ENCODE results near the gene KICS2. TPM values are rescaled to one million over a fixed set of nuclear protein-coding genes. Genes with fewer than 3 reads are reported as not detected.

Gene KICS2
- total RNA-seq, 1 experiment from 2014 or later: 9.6 TPM

DNA sequence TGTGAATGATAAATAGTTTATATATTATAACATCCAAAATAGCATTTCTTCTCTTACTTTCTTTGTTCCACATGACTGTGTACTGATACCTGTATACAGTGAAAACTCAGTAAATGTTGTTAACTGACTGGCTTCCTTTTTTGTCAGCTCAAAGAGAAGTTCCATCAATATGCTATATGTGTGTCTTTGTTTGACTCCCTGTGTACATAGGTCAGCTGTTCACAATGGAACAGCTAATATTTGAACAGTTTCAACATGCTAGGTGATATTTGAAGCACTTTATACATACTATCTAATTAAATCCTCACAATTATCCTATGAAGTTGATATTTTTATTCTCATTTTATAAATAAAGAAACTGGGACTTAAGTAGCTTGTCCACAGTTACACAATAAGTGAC is 15.3 kb upstream of the KICS2 start:
- Histone ChIP-seq H3K4me3 (ENCODE audit: low read depth in 2 of 2, low read length in 2 of 2) (no peak overlapping the region), H3K36me3 (ENCODE audit: control insufficient read depth, insufficient read depth, low read length) (no peaks in the 10 kb centered on the region), H3K9me3 (ENCODE audit: control insufficient read depth, insufficient read depth, low read depth, low read length) (no peaks in the 10 kb centered on the region), H3K27me3 (ENCODE audit: control insufficient read depth, insufficient read depth, low read length) (no peaks in the 10 kb centered on the region), H3K27ac (ENCODE audit: low read length) (no peak overlapping the region), H3K4me1 (ENCODE audit: control insufficient read depth, insufficient read depth, low read length) (no peaks in the 10 kb centered on the region)
- POLR2A ChIA-PET: interaction anchor here (0.5 kb wide), 1 partner anchor 450 kb away, joined by 4 read pairs; no protein-coding TSS in a partner anchor
- TF ChIP-seq, protein P1, sequence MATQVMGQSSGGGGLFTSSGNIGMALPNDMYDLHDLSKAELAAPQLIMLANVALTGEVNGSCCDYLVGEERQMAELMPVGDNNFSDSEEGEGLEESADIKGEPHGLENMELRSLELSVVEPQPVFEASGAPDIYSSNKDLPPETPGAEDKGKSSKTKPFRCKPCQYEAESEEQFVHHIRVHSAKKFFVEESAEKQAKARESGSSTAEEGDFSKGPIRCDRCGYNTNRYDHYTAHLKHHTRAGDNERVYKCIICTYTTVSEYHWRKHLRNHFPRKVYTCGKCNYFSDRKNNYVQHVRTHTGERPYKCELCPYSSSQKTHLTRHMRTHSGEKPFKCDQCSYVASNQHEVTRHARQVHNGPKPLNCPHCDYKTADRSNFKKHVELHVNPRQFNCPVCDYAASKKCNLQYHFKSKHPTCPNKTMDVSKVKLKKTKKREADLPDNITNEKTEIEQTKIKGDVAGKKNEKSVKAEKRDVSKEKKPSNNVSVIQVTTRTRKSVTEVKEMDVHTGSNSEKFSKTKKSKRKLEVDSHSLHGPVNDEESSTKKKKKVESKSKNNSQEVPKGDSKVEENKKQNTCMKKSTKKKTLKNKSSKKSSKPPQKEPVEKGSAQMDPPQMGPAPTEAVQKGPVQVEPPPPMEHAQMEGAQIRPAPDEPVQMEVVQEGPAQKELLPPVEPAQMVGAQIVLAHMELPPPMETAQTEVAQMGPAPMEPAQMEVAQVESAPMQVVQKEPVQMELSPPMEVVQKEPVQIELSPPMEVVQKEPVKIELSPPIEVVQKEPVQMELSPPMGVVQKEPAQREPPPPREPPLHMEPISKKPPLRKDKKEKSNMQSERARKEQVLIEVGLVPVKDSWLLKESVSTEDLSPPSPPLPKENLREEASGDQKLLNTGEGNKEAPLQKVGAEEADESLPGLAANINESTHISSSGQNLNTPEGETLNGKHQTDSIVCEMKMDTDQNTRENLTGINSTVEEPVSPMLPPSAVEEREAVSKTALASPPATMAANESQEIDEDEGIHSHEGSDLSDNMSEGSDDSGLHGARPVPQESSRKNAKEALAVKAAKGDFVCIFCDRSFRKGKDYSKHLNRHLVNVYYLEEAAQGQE (IDR thresholded peaks at IDR 0.05; ENCODE audit: insufficient read depth in 1 of 2, low read depth in 2 of 2, low read length in 1 of 2): no peak
- TF ChIP-seq POLR2AphosphoS5 (IDR thresholded peaks at IDR 0.05; ENCODE audit: low read depth, low read length) (no peak), SIN3A (IDR thresholded peaks at IDR 0.05; ENCODE audit: borderline replicate concordance, insufficient read depth, low read depth, low read length) (no peak), TCF7L2 (IDR thresholded peaks at IDR 0.05; ENCODE audit: low read depth, low read length) (no peak)
- TF ChIP-seq, protein P2, sequence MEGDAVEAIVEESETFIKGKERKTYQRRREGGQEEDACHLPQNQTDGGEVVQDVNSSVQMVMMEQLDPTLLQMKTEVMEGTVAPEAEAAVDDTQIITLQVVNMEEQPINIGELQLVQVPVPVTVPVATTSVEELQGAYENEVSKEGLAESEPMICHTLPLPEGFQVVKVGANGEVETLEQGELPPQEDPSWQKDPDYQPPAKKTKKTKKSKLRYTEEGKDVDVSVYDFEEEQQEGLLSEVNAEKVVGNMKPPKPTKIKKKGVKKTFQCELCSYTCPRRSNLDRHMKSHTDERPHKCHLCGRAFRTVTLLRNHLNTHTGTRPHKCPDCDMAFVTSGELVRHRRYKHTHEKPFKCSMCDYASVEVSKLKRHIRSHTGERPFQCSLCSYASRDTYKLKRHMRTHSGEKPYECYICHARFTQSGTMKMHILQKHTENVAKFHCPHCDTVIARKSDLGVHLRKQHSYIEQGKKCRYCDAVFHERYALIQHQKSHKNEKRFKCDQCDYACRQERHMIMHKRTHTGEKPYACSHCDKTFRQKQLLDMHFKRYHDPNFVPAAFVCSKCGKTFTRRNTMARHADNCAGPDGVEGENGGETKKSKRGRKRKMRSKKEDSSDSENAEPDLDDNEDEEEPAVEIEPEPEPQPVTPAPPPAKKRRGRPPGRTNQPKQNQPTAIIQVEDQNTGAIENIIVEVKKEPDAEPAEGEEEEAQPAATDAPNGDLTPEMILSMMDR (IDR thresholded peaks at IDR 0.05): no peak
- CTCF ChIA-PET: no interaction called here
- ATAC-seq: no peak
- no peak for DNase-seq (ENCODE audit: low read depth, low spot score)
- BruUV-seq (replicated peaks): no TSS peak
- in situ Hi-C loops (cut with HindIII; ENCODE audit: low pct_unique_long_range_greater_than_20kb, low sequenced_read_pairs) (no loop called here), intact Hi-C loops (cut with micrococcal nuclease; ENCODE audit: unreplicated experiment) (no loop called here)

DNA sequence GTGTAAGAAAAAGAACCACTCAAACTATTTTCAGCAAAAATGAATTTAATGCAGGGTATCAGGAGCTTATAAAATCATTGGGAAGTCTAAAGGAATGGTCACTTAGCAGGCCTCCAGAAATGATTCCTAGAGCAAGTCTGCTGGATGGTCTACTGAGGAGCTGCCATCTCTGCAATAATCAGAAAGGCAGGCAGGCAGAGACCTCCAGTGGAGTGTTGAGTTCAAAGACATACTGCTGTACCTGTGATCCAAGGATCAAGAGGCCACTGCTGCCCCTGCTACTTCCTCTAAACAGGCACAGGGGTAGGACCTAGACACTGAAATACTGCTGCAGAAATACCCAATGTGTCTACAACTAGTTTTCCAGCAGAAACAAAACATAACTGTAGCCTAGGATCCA is 14.5 kb upstream of the KICS2 start:
- Histone ChIP-seq H3K9me3 (ENCODE audit: control insufficient read depth, insufficient read depth, low read depth, low read length) (no peaks in the 10 kb centered on the region), H3K4me3 (ENCODE audit: low read depth in 2 of 2, low read length in 2 of 2) (no peak overlapping the region), H3K36me3 (ENCODE audit: control insufficient read depth, insufficient read depth, low read length) (no peaks in the 10 kb centered on the region), H3K27ac (ENCODE audit: low read length) (no peak overlapping the region), H3K4me1 (ENCODE audit: control insufficient read depth, insufficient read depth, low read length) (no peaks in the 10 kb centered on the region), H3K27me3 (ENCODE audit: control insufficient read depth, insufficient read depth, low read length) (no peaks in the 10 kb centered on the region)
- BruUV-seq (replicated peaks): no TSS peak
- ChIA-PET POLR2A (no interaction called here), CTCF (no interaction called here)
- intact Hi-C loops (cut with micrococcal nuclease; ENCODE audit: unreplicated experiment): no loop called here
- ATAC-seq (peak; percentile 83), DNase-seq (ENCODE audit: low read depth, low spot score) (no peak)
- TF ChIP-seq TCF7L2 (IDR thresholded peaks at IDR 0.05; ENCODE audit: low read depth, low read length) (no peak), POLR2AphosphoS5 (IDR thresholded peaks at IDR 0.05; ENCODE audit: low read depth, low read length) (no peak), SIN3A (IDR thresholded peaks at IDR 0.05; ENCODE audit: borderline replicate concordance, insufficient read depth, low read depth, low read length) (no peak)
- TF ChIP-seq, protein P1 (IDR thresholded peaks at IDR 0.05; ENCODE audit: insufficient read depth in 1 of 2, low read depth in 2 of 2, low read length in 1 of 2): no peak
- TF ChIP-seq, protein P2 (IDR thresholded peaks at IDR 0.05): peak; percentile 47
- in situ Hi-C loops (cut with HindIII; ENCODE audit: low pct_unique_long_range_greater_than_20kb, low sequenced_read_pairs): no loop called here

Measured in Panc1 (cell line).